IMR-90 (cell line): ENCODE results near the gene ZNF768. TPM values are rescaled to one million over a fixed set of nuclear protein-coding genes. Genes with fewer than 3 reads are reported as not detected.

Experiments used
- ATAC-seq: fragments of 200-7000 bp; cut with Tn5 transposase; 2 replicates; pipeline ENCODE4 v1.9.1; 2020; ENCODE audit warnings: low read depth, mild to moderate bottlenecking, moderate library complexity
- BruUV-seq: library from RNA; stranded (reverse); fragments of 400-500 nt; replicated peaks from 2 replicates; lab custom pipeline; 2021; lab: Mats Ljungman, UMichigan
- CTCF ChIA-PET: fragments of 300-600 bp; formaldehyde crosslinking; extraction: SDS; loops from one replicate; lab custom pipeline; 2021; ENCODE audit warnings: antibody characterized with exemption; lab: Yijun Ruan, JAX
- POLR2A ChIA-PET: fragments of 300-600 bp; sonication (Branson Sonifier 250); formaldehyde crosslinking; loops from one replicate; lab custom pipeline; 2022; ENCODE audit warnings: antibody characterized with exemption; ENCODE audit not compliant: unreplicated experiment; lab: Charles Lee
- DNase-seq: peaks from one replicate; pipeline ENCODE4 v3.0.0; 2013
- H2AFZ ChIP-seq: replicated peaks from 2 replicates; pipeline ENCODE3; 2013; ENCODE audit warnings: low read length, mild to moderate bottlenecking; ENCODE audit not compliant: poor library complexity
- H2AK5ac ChIP-seq: 2 replicates; pipeline ENCODE4 v1.6.1; 2013; ENCODE audit warnings: low read depth, low read length, inconsistent platforms
- H2AK9ac ChIP-seq: replicated peaks from 2 replicates; pipeline ENCODE3; 2013; ENCODE audit warnings: mild to moderate bottlenecking, low read depth, low read length, moderate library complexity; ENCODE audit not compliant: poor library complexity
- H2BK120ac ChIP-seq: 2 replicates; pipeline ENCODE4 v1.6.1; 2013; ENCODE audit warnings: low read depth, low read length, inconsistent platforms
- H2BK15ac ChIP-seq: 3 replicates; pipeline ENCODE4 v1.6.1; 2013; ENCODE audit warnings: low read depth, low read length, inconsistent platforms
- H2BK20ac ChIP-seq: 2 replicates; pipeline ENCODE4 v1.6.1; 2013; ENCODE audit warnings: low read depth, mild to moderate bottlenecking, inconsistent platforms, low read length, moderate library complexity
- H2BK5ac ChIP-seq: 2 replicates; pipeline ENCODE4 v1.6.1; 2013; ENCODE audit warnings: mild to moderate bottlenecking, low read depth, low read length, inconsistent platforms; ENCODE audit not compliant: poor library complexity, severe bottlenecking
- H3K14ac ChIP-seq: replicated peaks from 2 replicates; pipeline ENCODE4 v1.6.1; 2013; ENCODE audit warnings: low read depth, low read length, inconsistent platforms
- H3K18ac ChIP-seq: 2 replicates; pipeline ENCODE4 v1.6.1; 2013; ENCODE audit warnings: low read depth, low read length, control low read depth
- H3K23ac ChIP-seq: 2 replicates; pipeline ENCODE4 v1.6.1; 2013; ENCODE audit warnings: low read depth, low read length, inconsistent platforms
- H3K27ac ChIP-seq: 2 replicates; pipeline ENCODE4 v1.5.1; 2013; ENCODE audit warnings: mild to moderate bottlenecking, control low read depth, low read length; ENCODE audit not compliant: insufficient read depth
- H3K27me3 ChIP-seq: 2 replicates; pipeline ENCODE4 v1.6.1; 2013; ENCODE audit warnings: low read length; ENCODE audit not compliant: control insufficient read depth, insufficient read depth
- H3K36me3 ChIP-seq: 2 replicates; pipeline ENCODE4 v1.6.1; 2013; ENCODE audit warnings: low read length, mixed read lengths; ENCODE audit not compliant: control insufficient read depth, insufficient read depth
- H3K4ac ChIP-seq: 2 replicates; pipeline ENCODE4 v1.6.1; 2013; ENCODE audit warnings: low read depth, low read length, inconsistent platforms
- H3K4me1 ChIP-seq: 2 replicates; pipeline ENCODE4 v1.6.1; 2013; ENCODE audit warnings: low read length, mixed read lengths; ENCODE audit not compliant: control insufficient read depth, insufficient read depth
- H3K4me2 ChIP-seq: 2 replicates; pipeline ENCODE4 v1.6.1; 2013; ENCODE audit warnings: low read depth, mild to moderate bottlenecking, control low read depth, low read length, moderate library complexity
- H3K4me3 ChIP-seq: 2 replicates; pipeline ENCODE4 v1.5.1; 2013; ENCODE audit warnings: low read depth, mild to moderate bottlenecking, control low read depth, low read length, moderate library complexity; ENCODE audit not compliant: insufficient read depth
- H3K56ac ChIP-seq: 2 replicates; pipeline ENCODE4 v1.6.1; 2013; ENCODE audit warnings: low read length, inconsistent platforms; ENCODE audit not compliant: insufficient read depth; ENCODE audit errors: extremely low read depth
- H3K79me1 ChIP-seq, 2 experiments: 2 replicates each; pipeline ENCODE4 v1.6.1; 2013; ENCODE audit warnings: low read length in 2 of 2, inconsistent platforms in 1 of 2, low read depth in 1 of 2
- H3K9ac ChIP-seq: 2 replicates; pipeline ENCODE4 v1.6.1; 2013; ENCODE audit warnings: low read depth, low read length, control low read depth
- H3K9me1 ChIP-seq: 2 replicates; pipeline ENCODE4 v1.6.1; 2013; ENCODE audit warnings: low read length, inconsistent platforms; ENCODE audit not compliant: insufficient read depth
- H3K9me3 ChIP-seq: 2 replicates; pipeline ENCODE4 v1.6.1; 2013; ENCODE audit warnings: low read length; ENCODE audit not compliant: control insufficient read depth, insufficient read depth
- H4K20me1 ChIP-seq: 2 replicates; pipeline ENCODE4 v1.6.1; 2013; ENCODE audit warnings: low read length, inconsistent platforms; ENCODE audit not compliant: insufficient read depth
- H4K5ac ChIP-seq: 2 replicates; pipeline ENCODE4 v1.6.1; 2013; ENCODE audit warnings: mild to moderate bottlenecking, low read depth, low read length, control low read depth
- H4K8ac ChIP-seq, 2 experiments: 2 replicates each; pipeline ENCODE4 v1.6.1; 2013; ENCODE audit warnings: low read depth in 2 of 2, low read length in 2 of 2, control low read depth in 1 of 2, inconsistent platforms in 1 of 2
- H4K91ac ChIP-seq: 2 replicates; pipeline ENCODE4 v1.6.1; 2013; ENCODE audit warnings: low read depth, low read length, inconsistent platforms; ENCODE audit not compliant: insufficient read depth
- BHLHE40 ChIP-seq: fragments of 150-350 bp; IDR thresholded peaks from 2 replicates; pipeline ENCODE4 v1.6.1; 2016; ENCODE audit warnings: mild to moderate bottlenecking, low read depth, low read length
- CEBPB ChIP-seq: IDR thresholded peaks from 2 replicates; pipeline ENCODE4 v1.6.1; 2012; ENCODE audit warnings: low read depth, low read length, improper control_type of control experiment
- FOS ChIP-seq: fragments of 150-350 bp; IDR thresholded peaks from 2 replicates; pipeline ENCODE4 v1.6.1; 2016; ENCODE audit warnings: low read depth, low read length
- MAFK ChIP-seq: IDR thresholded peaks from 2 replicates; pipeline ENCODE4 v1.6.1; 2012; ENCODE audit warnings: low read depth, low read length, improper control_type of control experiment
- POLR2A ChIP-seq: IDR thresholded peaks from 2 replicates; pipeline ENCODE4 v1.6.1; 2012; ENCODE audit warnings: mild to moderate bottlenecking, low read depth, low read length
- RCOR1 ChIP-seq: IDR thresholded peaks from 2 replicates; pipeline ENCODE4 v1.6.1; 2012; ENCODE audit warnings: mild to moderate bottlenecking, low read length, improper control_type of control experiment; ENCODE audit not compliant: insufficient replicate concordance
- RFX5 ChIP-seq: IDR thresholded peaks from 2 replicates; pipeline ENCODE4 v1.8.0; 2012; ENCODE audit warnings: low read depth, mild to moderate bottlenecking, low read length, moderate library complexity
- SMC3 ChIP-seq: fragments of 150-350 bp; IDR thresholded peaks from 2 replicates; pipeline ENCODE4 v1.6.1; 2016; ENCODE audit warnings: low read depth, mild to moderate bottlenecking, antibody characterized with exemption, low read length, moderate library complexity
- WGBS, 2 experiments: methylation state at CpG; one replicate each; pipeline versions ENCODE4 v1.1.5 to v1.1.7; 2013; ENCODE audit warnings: missing lambda C conversion rate in 2 of 2; ENCODE audit not compliant: insufficient read length in 1 of 2; ENCODE audit errors: extremely low coverage in 2 of 2; 5-methylcytosine and 5-hydroxymethylcytosine counted together
- dilution Hi-C: fragments of 300-500 bp; cut with HindIII; formaldehyde crosslinking; loops from one replicate; pipeline ENCODE4 v1.14.3; 2018; ENCODE audit warnings: low sequenced_read_pairs; ENCODE audit not compliant: unreplicated experiment
- in situ Hi-C: fragments of 300-500 bp; cut with MboI; formaldehyde crosslinking; loops from 3 replicates; pipeline ENCODE4 v1.14.3; 2019; ENCODE audit warnings: low sequenced_read_pairs, inconsistent platforms, mixed read lengths
- intact Hi-C: fragments of 100-400 bp; cut with micrococcal nuclease; formaldehyde crosslinking; loops from 2 replicates; pipeline ENCODE4 v1.10.0; 2022
- polyA plus RNA-seq, 3 experiments: library from polyadenylated mRNA; depleted of rRNA; stranded (reverse); fragments of >200 nt; gene quantifications; 2 replicates each; pipeline ENCODE4 v1.2.3, GENCODE V29; 2012; ENCODE audit warnings: low replicate concordance in 1 of 3
- total RNA-seq: library from RNA; depleted of rRNA; stranded (reverse); fragments of >200 nt; gene quantifications from 2 replicates; pipeline ENCODE4 v1.2.3, GENCODE V29; 2012
- TF ChIP-seq, protein P1 (sequence below): fragments of 150-350 bp; IDR thresholded peaks from 2 replicates; pipeline ENCODE4 v1.6.1; 2016; ENCODE audit warnings: low read depth, mild to moderate bottlenecking, low read length, moderate library complexity, borderline replicate concordance

ZNF768 gene
- total and polyA plus RNA-seq, 2 of the 4 experiments (the other 2 are of a cell fraction): 9.3 to 22.1 TPM

GRCh38 chr16:30558789-30559377 is 32.5 kb upstream of the ZNF768 start (continued):
- TF ChIP-seq CEBPB (no peak), SMC3 (no peak)

DNA sequence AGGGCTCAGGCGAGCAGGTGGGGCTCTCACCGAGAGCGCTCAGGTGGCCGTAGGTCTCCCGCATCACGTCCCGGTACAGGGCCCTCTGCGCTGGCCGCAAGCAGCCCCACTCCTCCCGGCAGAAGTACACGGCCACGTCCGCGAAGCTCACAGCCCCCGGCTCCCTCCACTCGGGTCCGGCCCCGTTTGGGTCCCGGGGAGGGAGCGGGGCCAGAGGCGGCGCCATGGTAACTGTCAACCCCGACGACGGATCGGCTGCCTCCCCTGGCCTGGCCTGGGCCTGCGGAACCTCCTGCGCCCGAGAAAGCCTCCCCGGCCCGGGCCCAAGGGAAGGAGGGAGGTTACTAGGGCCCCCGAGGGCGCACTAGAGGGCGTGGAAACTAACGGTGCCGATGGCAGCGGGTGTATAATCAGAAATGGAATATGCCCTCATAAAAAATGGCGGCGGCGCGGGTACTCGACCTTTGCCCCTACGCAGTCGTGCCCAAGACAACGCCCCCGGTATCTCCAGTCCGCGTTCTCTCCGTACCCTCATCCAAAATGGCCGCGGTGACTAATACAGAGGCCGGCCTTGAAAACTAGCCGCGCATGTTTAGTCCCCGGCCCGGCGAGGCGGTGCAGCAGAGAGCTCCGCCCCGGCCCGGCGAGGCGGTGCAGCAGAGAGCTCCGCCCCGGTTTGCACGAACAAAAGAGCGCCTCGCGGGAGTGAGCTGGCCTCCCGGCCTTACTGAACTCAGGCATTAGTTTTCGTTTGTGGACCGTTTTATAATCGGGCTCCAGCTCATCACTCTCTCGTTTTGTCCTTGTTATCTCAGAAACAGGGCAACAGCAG is 31.8 kb upstream of the ZNF768 start, which contains the start of gene ZNF764:
TSS of gene ZNF764 (minus strand) at position 418 of the 832 bp plus-strand sequence. CDS start at position 226, 192 bp downstream.
- 0 out of 2 replicates have a peak within 1 kb of the TSS, but pooled peaks have one; percentile 23 for H3K56ac ChIP-seq
- dilution Hi-C loops: no loop called here

More for the DNA sequence above, 31.8 kb upstream of the ZNF768 start, which contains the start of gene ZNF764:
- Histone ChIP-seq H3K36me3 (peaks cover 22% of the 10 kb centered on the region), H3K4me1 (no peaks in the 10 kb centered on the region), H3K4ac (peak within 1 kb of the TSS; percentile 98), H3K27ac (peak within 1 kb of the TSS; percentile 82), H2AK5ac (peak within 1 kb of the TSS; percentile 87), H4K20me1 (no peaks in the 10 kb centered on the region; the same call in 1 of the 2 replicates), H3K18ac (peak within 1 kb of the TSS; percentile 71), H3K9ac (peak within 1 kb of the TSS; percentile 67), H4K8ac (peak within 1 kb of the TSS; percentile 94 to 99), H3K14ac (peak within 1 kb of the TSS; percentile 98), H3K4me3 (peak within 1 kb of the TSS; percentile 73), H3K9me1 (0 out of 2 replicates have a peak, but pooled peaks cover under 1% of the 10 kb centered on the region), H3K23ac (peak within 1 kb of the TSS; percentile 83), H4K5ac (peak within 1 kb of the TSS; percentile 93), H4K91ac (peak within 1 kb of the TSS; percentile 96), H3K79me1 (peaks cover 11 to 35% of the 10 kb centered on the region in 2 experiments; a peak in 2 of 4 replicates), H2AFZ (peak within 1 kb of the TSS; percentile 97), H3K4me2 (peak within 1 kb of the TSS; percentile 86), H2AK9ac (peak within 1 kb of the TSS; percentile 97), H2BK120ac (peak within 1 kb of the TSS; percentile 55; the same call in 1 of the 2 replicates), H2BK20ac (peak within 1 kb of the TSS; percentile 18; the same call in 1 of the 2 replicates), H2BK15ac (peak within 1 kb of the TSS; percentile 31; the same call in 1 of the 3 replicates), H3K9me3 (no peaks in the 10 kb centered on the region), H3K27me3 (no peaks in the 10 kb centered on the region), H2BK5ac (peak within 1 kb of the TSS; percentile 80)
- ChIA-PET CTCF (interaction anchor here (0.6 to 1.6 kb wide), 3 partner anchors 23 to 399 kb away, joined by 3 to 5 read pairs (median 5); no protein-coding TSS in a partner anchor), POLR2A (no interaction called here)
- no peak for TF ChIP-seq RFX5
- TF ChIP-seq, protein P1, sequence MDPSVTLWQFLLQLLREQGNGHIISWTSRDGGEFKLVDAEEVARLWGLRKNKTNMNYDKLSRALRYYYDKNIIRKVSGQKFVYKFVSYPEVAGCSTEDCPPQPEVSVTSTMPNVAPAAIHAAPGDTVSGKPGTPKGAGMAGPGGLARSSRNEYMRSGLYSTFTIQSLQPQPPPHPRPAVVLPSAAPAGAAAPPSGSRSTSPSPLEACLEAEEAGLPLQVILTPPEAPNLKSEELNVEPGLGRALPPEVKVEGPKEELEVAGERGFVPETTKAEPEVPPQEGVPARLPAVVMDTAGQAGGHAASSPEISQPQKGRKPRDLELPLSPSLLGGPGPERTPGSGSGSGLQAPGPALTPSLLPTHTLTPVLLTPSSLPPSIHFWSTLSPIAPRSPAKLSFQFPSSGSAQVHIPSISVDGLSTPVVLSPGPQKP: no peak
- peak; percentile 40 for TF ChIP-seq POLR2A
- no peak for TF ChIP-seq RCOR1
- 0 out of 2 replicates have a peak, but pooled peaks have one; percentile 36 for TF ChIP-seq FOS
- no peak for TF ChIP-seq MAFK
- peak; percentile 41; the same call in 1 of the 2 replicates for TF ChIP-seq BHLHE40
- peak; percentile 96 for DNase-seq
- TSS peak; percentile 42 for BruUV-seq
- in situ Hi-C loops: no loop called here
- ATAC-seq: peak; percentile 99
- WGBS, 2 experiments: 1% methylated on average over 40 of the region's 74 CpGs; no CpG with 5 or more reads in 1 of the 2 experiments
- intact Hi-C loops: loop anchor here (1.0 kb wide), 1 partner anchor 27 kb away; the partner anchor contains the start of gene ZNF785
